Stimulated activated naive B cell treated with anti-CD40 and anti-IgM and Interleukin-4, amounts not matched to agents 10 μg/mL and 1 μg/mL and 100 μg/mL, for 72 hours (primary cell): ENCODE measurements around the gene RAB11FIP3.
"Not testable (repeated sequence)": the region's sequence is repeated elsewhere in the genome, so short reads cannot be mapped to it uniquely, and the experiment has no call there.

ENCODE experiments used
- ATAC-seq, 2 donors: fragments of 150-1000 bp; cut with Tn5 transposase; replicated peaks; 2 replicates each; pipeline ENCODE4 v1.10.0; 2021; ENCODE audit warnings: moderate library complexity in 1 of 2
- DNase-seq: peaks from one replicate; pipeline ENCODE4 v3.0.0; 2021
- H3K27ac Mint-ChIP-seq: one replicate; pipeline ENCODE4 v1.8.0; 2022; ENCODE audit warnings: mild to moderate bottlenecking, mixed read lengths
- H3K27me3 Mint-ChIP-seq, 2 donors: one replicate each; pipeline ENCODE4 v1.8.0; 2022; ENCODE audit warnings: mixed read lengths in 2 of 2
- H3K36me3 Mint-ChIP-seq, 2 donors: one replicate each; pipeline ENCODE4 v1.8.0; 2022; ENCODE audit warnings: mixed read lengths in 2 of 2, mild to moderate bottlenecking in 1 of 2
- H3K4me1 Mint-ChIP-seq, 2 donors: one replicate each; pipeline ENCODE4 v1.8.0; 2022; ENCODE audit warnings: mixed read lengths in 2 of 2, mild to moderate bottlenecking in 1 of 2
- H3K4me3 Mint-ChIP-seq, 2 donors: one replicate each; pipeline ENCODE4 v1.8.0; 2022; ENCODE audit warnings: mild to moderate bottlenecking in 2 of 2, mixed read lengths in 2 of 2, moderate library complexity in 1 of 2
- H3K9me3 Mint-ChIP-seq, 2 donors: one replicate each; pipeline ENCODE4 v1.8.0; 2022; ENCODE audit warnings: mixed read lengths in 2 of 2, mild to moderate bottlenecking in 1 of 2

Gene RAB11FIP3

GRCh38 chr16:455453-455852, 30.0 kb downstream of the RAB11FIP3 start:
- Mint-ChIP-seq H3K27ac (no peak overlapping the region), H3K9me3 (no peaks in the 10 kb centered on the region), H3K36me3 (no peaks in the 10 kb centered on the region), H3K4me3 (no peak overlapping the region), H3K27me3 (no peaks in the 10 kb centered on the region), H3K4me1 (peaks cover 6% of the 10 kb centered on the region in 2 donors)
- DNase-seq (no peak), ATAC-seq (no peak)

DNA sequence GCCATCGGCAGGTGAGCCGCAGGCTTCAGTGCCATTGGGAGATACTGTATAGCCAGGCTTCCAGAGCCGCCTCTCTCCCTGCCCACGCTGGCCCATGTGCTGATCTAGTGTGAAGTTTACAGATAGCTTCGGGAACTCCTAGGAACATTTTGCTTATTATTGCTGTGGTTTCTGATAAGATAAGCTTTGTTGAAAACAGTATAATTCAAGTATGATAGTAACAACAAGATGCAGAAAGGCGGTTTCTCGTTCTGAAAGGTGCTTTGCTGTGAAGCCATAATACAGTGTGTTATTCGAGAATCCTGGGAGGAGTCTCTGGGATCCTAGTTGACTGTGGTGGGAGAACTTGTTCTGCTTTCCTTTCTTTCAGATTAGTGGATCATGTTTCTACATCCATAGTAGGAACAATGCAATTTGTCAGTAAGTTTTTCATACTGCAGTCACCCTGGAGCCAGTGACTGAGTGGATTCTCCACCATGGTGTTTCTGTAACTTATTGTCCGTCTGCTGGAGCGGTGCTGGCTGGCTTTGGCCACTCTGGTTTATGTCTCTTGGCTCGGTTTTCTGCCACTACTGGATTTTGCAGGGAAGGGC, 31.5 kb downstream of the RAB11FIP3 start:
- Mint-ChIP-seq H3K27me3 (no peaks in the 10 kb centered on the region), H3K27ac (no peak overlapping the region), H3K4me3 (no peak overlapping the region), H3K4me1 (peaks cover 0 to 4% of the 10 kb centered on the region in 2 donors), H3K9me3 (no peaks in the 10 kb centered on the region), H3K36me3 (peaks cover 5 to 9% of the 10 kb centered on the region in 2 donors)
- no peak for DNase-seq
- no peak for ATAC-seq

DNA sequence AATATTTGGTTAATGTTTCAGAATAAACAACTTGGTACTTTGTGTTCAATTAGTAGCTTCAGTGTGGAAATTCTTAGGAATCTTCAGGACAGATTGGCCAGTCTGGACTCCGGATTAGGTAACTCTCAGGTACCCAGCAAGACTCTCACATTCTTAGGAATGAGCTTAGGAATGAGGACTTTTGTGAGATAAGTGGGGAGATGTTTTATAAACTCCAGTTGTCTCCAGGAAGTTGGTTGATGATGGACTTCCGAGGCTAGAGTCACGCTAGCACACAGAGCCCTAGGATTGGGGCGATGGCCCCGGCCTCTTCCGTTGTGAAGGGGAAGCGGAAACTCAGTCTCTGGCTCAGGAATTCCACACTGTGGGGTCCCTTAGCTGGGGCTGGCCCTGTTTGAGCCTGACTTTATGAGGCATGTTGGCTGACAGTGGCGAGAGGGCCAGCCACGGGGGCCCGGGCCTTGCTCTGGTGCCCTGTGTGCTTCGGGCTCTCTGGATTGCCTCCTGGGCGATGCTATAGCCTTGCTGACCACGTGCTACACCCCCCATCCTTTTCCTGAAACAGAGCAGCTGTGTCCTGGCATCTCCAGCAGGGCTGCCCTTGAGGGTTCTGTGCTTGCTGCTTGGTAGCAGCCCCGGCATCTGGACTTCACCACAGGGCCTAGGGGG, 32.4 kb downstream of the RAB11FIP3 start:
- no peak overlapping the region for H3K27ac Mint-ChIP-seq

GRCh38 chr16:459761-460160, 34.3 kb downstream of the RAB11FIP3 start:
- Mint-ChIP-seq H3K27ac (no peak overlapping the region), H3K36me3 (peaks cover 14 to 29% of the 10 kb centered on the region in 2 donors), H3K27me3 (no peaks in the 10 kb centered on the region), H3K4me1 (peaks cover under 1 to 4% of the 10 kb centered on the region in 2 donors), H3K4me3 (no peak overlapping the region), H3K9me3 (no peaks in the 10 kb centered on the region)
- DNase-seq (no peak), ATAC-seq (no peak)

More for the DNA sequence above, 32.4 kb downstream of the RAB11FIP3 start:
- no peak for DNase-seq
- H3K36me3 Mint-ChIP-seq: peaks cover 9 to 18% of the 10 kb centered on the region in 2 donors
- ATAC-seq: no peak
- no peaks in the 10 kb centered on the region for H3K27me3 Mint-ChIP-seq
- peaks cover 0 to 4% of the 10 kb centered on the region in 2 donors for H3K4me1 Mint-ChIP-seq
- no peak overlapping the region for H3K4me3 Mint-ChIP-seq
- H3K9me3 Mint-ChIP-seq: no peaks in the 10 kb centered on the region

DNA sequence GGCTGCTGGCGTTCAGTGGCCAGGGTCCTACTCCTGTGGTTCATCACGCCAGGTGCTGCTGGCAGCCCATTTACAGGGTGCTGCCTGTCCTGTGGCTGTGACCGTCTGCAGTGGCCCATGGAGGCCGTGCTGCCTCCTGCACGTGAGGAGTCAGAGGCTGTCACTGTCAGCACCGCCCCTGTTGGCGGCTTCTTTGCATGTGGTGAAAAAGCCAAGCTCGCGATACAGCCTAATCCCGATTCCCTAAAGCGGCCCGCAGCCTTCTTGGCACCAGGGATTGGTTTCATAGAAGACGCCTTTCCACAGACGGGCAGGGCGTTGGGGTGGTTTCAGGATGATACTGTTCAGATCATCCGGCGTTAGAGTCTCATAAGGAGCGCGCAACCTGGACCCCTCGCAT, 35.3 kb downstream of the RAB11FIP3 start:
- Mint-ChIP-seq H3K27me3 (no peaks in the 10 kb centered on the region), H3K36me3 (peaks cover 18 to 32% of the 10 kb centered on the region in 2 donors), H3K4me1 (peaks cover 7% of the 10 kb centered on the region in 2 donors), H3K9me3 (no peaks in the 10 kb centered on the region), H3K4me3 (no peak overlapping the region), H3K27ac (no peak overlapping the region)
- ATAC-seq: no peak
- no peak for DNase-seq

DNA sequence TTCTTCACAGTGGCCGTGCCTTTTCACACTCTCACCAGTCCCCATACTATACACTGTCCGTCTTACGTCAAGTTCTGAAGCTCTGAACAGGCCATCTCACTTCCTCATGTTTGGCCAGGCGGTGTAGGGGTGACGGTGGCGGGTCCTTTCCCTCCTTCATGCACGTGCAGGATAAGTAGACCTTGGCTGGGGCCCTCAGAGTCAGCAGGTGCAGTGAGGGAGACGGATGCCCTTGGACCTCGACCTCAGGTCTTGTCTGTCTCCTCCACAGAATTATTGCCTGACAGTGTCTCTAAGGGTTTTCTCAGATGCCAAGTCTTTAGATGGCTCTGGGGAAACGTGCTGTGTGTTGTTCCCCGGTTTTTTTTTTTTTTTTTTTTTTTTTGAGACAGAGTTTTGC, 37.6 kb downstream of the RAB11FIP3 start:
- H3K27me3 Mint-ChIP-seq: no peaks in the 10 kb centered on the region
- peaks cover 0 to 1% of the 10 kb centered on the region in 2 donors for H3K9me3 Mint-ChIP-seq
- peaks cover 21 to 37% of the 10 kb centered on the region in 2 donors for H3K36me3 Mint-ChIP-seq
- no peak overlapping the region for H3K27ac Mint-ChIP-seq
- ATAC-seq (no peak), DNase-seq (no peak)
- peaks cover 12 to 14% of the 10 kb centered on the region in 2 donors for H3K4me1 Mint-ChIP-seq
- H3K4me3 Mint-ChIP-seq: no peak overlapping the region

DNA sequence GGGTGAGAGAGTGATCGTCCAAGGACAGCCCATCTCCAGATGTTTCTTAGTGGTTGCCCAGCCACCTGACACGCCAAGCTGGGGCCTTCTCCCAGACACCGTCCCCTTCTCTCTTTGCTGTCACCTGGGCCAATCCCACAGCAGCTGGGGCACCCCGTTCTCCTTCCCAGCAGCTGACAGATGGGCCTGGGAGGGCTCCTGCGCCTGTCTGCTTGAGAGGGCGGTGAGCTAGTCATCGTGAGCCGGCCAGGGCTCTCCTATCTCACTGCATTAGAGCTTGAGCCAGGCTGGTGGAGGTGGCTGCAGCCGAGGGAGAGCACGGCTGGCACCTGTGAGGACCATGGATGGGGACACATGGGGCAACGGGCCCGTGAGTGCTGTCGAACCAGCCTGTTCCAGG, 41.2 kb downstream of the RAB11FIP3 start:
- Mint-ChIP-seq H3K27ac (peak overlapping the region; percentile 75), H3K27me3 (no peaks in the 10 kb centered on the region), H3K4me1 (peaks cover 8 to 14% of the 10 kb centered on the region in 2 donors), H3K36me3 (peaks cover 23 to 42% of the 10 kb centered on the region in 2 donors), H3K4me3 (no peak overlapping the region), H3K9me3 (peaks cover 0 to 1% of the 10 kb centered on the region in 2 donors)
- ATAC-seq (no peak), DNase-seq (no peak)

GRCh38 chr16:467249-467871, 41.9 kb downstream of the RAB11FIP3 start:
- ATAC-seq, DNase-seq, H3K4me3 Mint-ChIP-seq, H3K9me3 Mint-ChIP-seq, H3K27me3 Mint-ChIP-seq: not testable (repeated sequence)
- Mint-ChIP-seq H3K27ac (peak overlapping the region; percentile 75), H3K36me3 (peaks cover 23 to 36% of the 10 kb centered on the region in 2 donors), H3K4me1 (peaks cover 8 to 14% of the 10 kb centered on the region in 2 donors)

GRCh38 chr16:468068-468821, 42.8 kb downstream of the RAB11FIP3 start:
- Mint-ChIP-seq H3K27ac (no peak overlapping the region), H3K4me1 (peaks cover 8 to 14% of the 10 kb centered on the region in 2 donors), H3K27me3 (no peaks in the 10 kb centered on the region), H3K36me3 (peaks cover 18 to 31% of the 10 kb centered on the region in 2 donors), H3K4me3 (no peak overlapping the region), H3K9me3 (peaks cover 0 to 1% of the 10 kb centered on the region in 2 donors)
- DNase-seq: no peak
- ATAC-seq: no peak

DNA sequence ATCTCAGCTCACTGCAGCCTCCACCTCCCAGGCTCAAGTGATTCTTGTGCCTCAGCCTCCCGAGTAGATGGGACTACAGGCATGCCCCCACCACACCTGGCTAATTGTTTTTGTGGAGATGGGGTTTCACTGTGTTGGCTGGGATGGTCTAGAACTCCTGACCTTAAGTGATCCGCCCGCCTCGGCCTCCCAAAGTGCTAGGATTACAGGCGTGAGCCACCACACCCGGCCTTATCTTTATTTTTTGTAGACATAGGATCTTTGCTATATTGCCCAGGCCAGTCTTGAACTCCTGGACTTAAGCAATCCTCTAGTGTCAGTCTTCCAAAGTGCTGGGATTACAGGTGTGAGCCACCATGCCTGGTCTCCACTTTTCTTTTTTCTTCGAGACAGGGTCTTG, 44.0 kb downstream of the RAB11FIP3 start:
- ATAC-seq, H3K27ac Mint-ChIP-seq: not testable (repeated sequence)

GRCh38 chr16:470418-470817, 45.0 kb downstream of the RAB11FIP3 start:
- H3K27ac Mint-ChIP-seq: no peak overlapping the region
- peaks cover 24 to 41% of the 10 kb centered on the region in 2 donors for H3K36me3 Mint-ChIP-seq
- ATAC-seq: no peak

More for the DNA sequence above, 44.0 kb downstream of the RAB11FIP3 start:
- H3K27me3 Mint-ChIP-seq, DNase-seq, H3K4me3 Mint-ChIP-seq, H3K9me3 Mint-ChIP-seq: not testable (repeated sequence)
- peaks cover 25 to 36% of the 10 kb centered on the region in 2 donors for H3K36me3 Mint-ChIP-seq
- H3K4me1 Mint-ChIP-seq: peaks cover 8 to 14% of the 10 kb centered on the region in 2 donors

DNA sequence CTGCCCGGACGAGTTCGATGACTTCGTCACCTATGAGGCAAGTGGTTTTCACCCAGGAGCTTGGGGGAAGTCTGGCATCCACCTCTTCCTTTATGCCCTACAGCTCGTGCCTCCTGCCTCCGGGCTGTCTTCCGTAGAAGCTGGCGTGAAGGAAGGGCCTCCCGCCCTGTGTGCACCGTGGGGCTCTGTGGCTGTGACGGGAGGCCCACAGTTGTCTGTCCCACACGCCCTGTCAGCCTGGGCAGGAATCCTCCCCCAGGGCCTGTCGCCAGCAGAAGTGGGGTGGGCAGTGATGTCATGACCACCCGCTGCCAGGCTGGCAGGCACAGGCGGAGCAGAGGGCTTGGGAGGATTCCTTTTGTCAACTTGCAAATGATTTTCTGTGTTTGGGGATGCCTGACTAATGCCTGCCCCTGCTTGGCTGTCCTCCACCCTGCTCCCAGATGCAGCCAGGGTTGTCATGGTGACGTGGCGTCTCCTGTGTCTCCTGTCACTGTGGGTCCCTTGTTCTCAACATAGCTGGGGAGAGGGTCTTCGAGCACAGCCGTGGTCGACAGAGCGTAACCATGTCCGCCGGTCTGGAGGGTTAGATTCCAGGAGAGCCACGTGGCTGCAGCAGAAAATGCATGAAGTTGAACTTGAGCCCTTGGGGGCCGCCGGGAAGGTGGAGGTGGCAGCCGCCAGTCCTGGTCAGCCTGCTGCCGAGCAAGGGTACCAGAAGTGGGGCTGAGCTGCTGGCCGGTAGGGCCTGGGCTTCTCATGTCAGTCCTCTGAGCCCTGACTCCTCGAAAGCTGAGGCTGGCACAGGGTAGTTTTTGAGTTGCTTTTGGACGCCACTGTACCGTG, 46.1 kb downstream of the RAB11FIP3 start:
- Mint-ChIP-seq H3K4me1 (peaks cover 5 to 7% of the 10 kb centered on the region in 2 donors), H3K9me3 (peaks cover 0 to 1% of the 10 kb centered on the region in 2 donors), H3K27ac (no peak overlapping the region), H3K27me3 (no peaks in the 10 kb centered on the region), H3K36me3 (peaks cover 24 to 41% of the 10 kb centered on the region in 2 donors), H3K4me3 (no peak overlapping the region)
- DNase-seq (no peak), ATAC-seq (no peak)

More at GRCh38 chr16:470418-470817, 45.0 kb downstream of the RAB11FIP3 start:
- Mint-ChIP-seq H3K4me1 (peaks cover 5 to 7% of the 10 kb centered on the region in 2 donors), H3K9me3 (peaks cover 0 to 1% of the 10 kb centered on the region in 2 donors), H3K27me3 (no peaks in the 10 kb centered on the region), H3K4me3 (no peak overlapping the region)
- DNase-seq: no peak

GRCh38 chr16:472199-472504, 46.7 kb downstream of the RAB11FIP3 start:
- Mint-ChIP-seq H3K4me3 (no peak overlapping the region), H3K4me1 (peaks cover under 1 to 2% of the 10 kb centered on the region in 2 donors), H3K9me3 (peaks cover 0 to under 1% of the 10 kb centered on the region in 2 donors), H3K27ac (no peak overlapping the region), H3K27me3 (no peaks in the 10 kb centered on the region), H3K36me3 (peaks cover 21 to 36% of the 10 kb centered on the region in 2 donors)
- DNase-seq: no peak
- ATAC-seq: no peak
